HT1080 (cell line): ENCODE data around the gene GALNTL6. TPM values are rescaled to one million over a fixed set of nuclear protein-coding genes. Genes with fewer than 3 reads are reported as not detected.
A peak's percentile ranks its signal among the peaks of the same experiment; 100 is the strongest.

ENCODE experiments used
- DNase-seq: peaks from one replicate; pipeline ENCODE4 v3.0.0-alpha.2; 2015; ENCODE audit warnings: low read depth
- total RNA-seq: library from RNA; depleted of rRNA; stranded (reverse); fragments of >200 nt; shearing (Covaris generic); gene quantifications from 2 replicates; pipeline ENCODE4 v1.2.3, GENCODE V29; 2014

Gene GALNTL6
- total RNA-seq, 1 experiment from 2014 or later, result not detected

GRCh38 chr4:171985129-171985528 lies 171.9 kb downstream of the GALNTL6 start:
- peak; percentile 42 for DNase-seq

- DNase-seq, result no peak
Observed at GRCh38 chr4:171993247-171993646, 180.0 kb downstream of the GALNTL6 start.

- DNase-seq, result no peak
Observed at GRCh38 chr4:172007889-172008288, 194.7 kb downstream of the GALNTL6 start.

GRCh38 chr4:172009446-172010230 lies 196.4 kb downstream of the GALNTL6 start:
- peak; percentile 38 for DNase-seq

- peak; percentile 8 for DNase-seq
Observed at GRCh38 chr4:172011196-172011595, 198.0 kb downstream of the GALNTL6 start.

- DNase-seq, result no peak
Observed at GRCh38 chr4:172018358-172018757, 205.2 kb downstream of the GALNTL6 start.

- DNase-seq, result no peak
Observed at GRCh38 chr4:172035562-172035961, 222.4 kb downstream of the GALNTL6 start.

GRCh38 chr4:172040766-172041165 lies 227.6 kb downstream of the GALNTL6 start:
- DNase-seq, result no peak

GRCh38 chr4:172042714-172043114 lies 229.5 kb downstream of the GALNTL6 start:
- DNase-seq, result peak; percentile 46

GRCh38 chr4:172045981-172046380 lies 232.8 kb downstream of the GALNTL6 start:
- no peak for DNase-seq

GRCh38 chr4:172048666-172049065 lies 235.5 kb downstream of the GALNTL6 start:
- DNase-seq, result no peak

GRCh38 chr4:172050911-172051310 lies 237.7 kb downstream of the GALNTL6 start:
- DNase-seq, result no peak

GRCh38 chr4:172055046-172055445 lies 241.8 kb downstream of the GALNTL6 start:
- no peak for DNase-seq

- DNase-seq, result no peak
Observed at GRCh38 chr4:172055498-172055897, 242.3 kb downstream of the GALNTL6 start.

GRCh38 chr4:172061204-172061603 lies 248.0 kb downstream of the GALNTL6 start:
- no peak for DNase-seq

GRCh38 chr4:172068506-172068905 lies 255.3 kb downstream of the GALNTL6 start:
- DNase-seq, result no peak

- no peak for DNase-seq
Observed at GRCh38 chr4:172073590-172073989, 260.4 kb downstream of the GALNTL6 start.

GRCh38 chr4:172083272-172083671 lies 270.1 kb downstream of the GALNTL6 start:
- no peak for DNase-seq

- DNase-seq, result no peak
Observed at GRCh38 chr4:172088556-172088955, 275.4 kb downstream of the GALNTL6 start.

GRCh38 chr4:172095161-172095560 lies 282.0 kb downstream of the GALNTL6 start:
- DNase-seq, result peak; percentile 5

GRCh38 chr4:172096786-172097185 lies 283.6 kb downstream of the GALNTL6 start:
- no peak for DNase-seq

GRCh38 chr4:172099376-172099775 lies 286.2 kb downstream of the GALNTL6 start:
- no peak for DNase-seq

GRCh38 chr4:172103456-172103855 lies 290.3 kb downstream of the GALNTL6 start:
- no peak for DNase-seq
